Astrocyte (in vitro differentiated cells and primary cell): ENCODE measurements around the gene RLIM. TPM values are rescaled to one million over a fixed set of nuclear protein-coding genes. Genes with fewer than 3 reads are reported as not detected.

ENCODE experiments used
- DNase-seq: peaks from one replicate; pipeline ENCODE4 v3.0.0-alpha.2; 2010; ENCODE audit warnings: low read depth
- FAIRE-seq: peaks from 2 replicates; lab custom pipeline; 2011; peaks lifted over from hg19 to GRCh38; lab: Jason Lieb, UNC
- H2AFZ ChIP-seq: 2 replicates; pipeline ENCODE4 v1.6.0; 2012; ENCODE audit warnings: low read depth, low read length, inconsistent platforms
- H3K27ac ChIP-seq: 2 replicates; pipeline ENCODE4 v1.5.1; 2011; ENCODE audit warnings: low read depth, low read length, inconsistent platforms
- H3K27me3 ChIP-seq: 2 replicates; pipeline ENCODE4 v1.6.0; 2011; ENCODE audit warnings: low read length, inconsistent platforms; ENCODE audit not compliant: insufficient read depth
- H3K36me3 ChIP-seq: 2 replicates; pipeline ENCODE4 v1.5.1; 2011; ENCODE audit warnings: low read length, inconsistent platforms; ENCODE audit not compliant: insufficient read depth
- H3K4me1 ChIP-seq: 2 replicates; pipeline ENCODE4 v1.5.1; 2011; ENCODE audit warnings: low read length, inconsistent platforms; ENCODE audit not compliant: insufficient read depth
- H3K4me2 ChIP-seq: 2 replicates; pipeline ENCODE4 v1.6.0; 2012; ENCODE audit warnings: low read length, inconsistent platforms
- H3K4me3 ChIP-seq: 2 replicates; pipeline ENCODE4 v1.5.1; 2011; ENCODE audit warnings: low read depth, mild to moderate bottlenecking, low read length, inconsistent platforms; ENCODE audit not compliant: insufficient read depth
- H3K79me2 ChIP-seq: 2 replicates; pipeline ENCODE4 v1.6.0; 2012; ENCODE audit warnings: mild to moderate bottlenecking, low read length, inconsistent platforms; ENCODE audit not compliant: insufficient read depth
- H3K9ac ChIP-seq: 2 replicates; pipeline ENCODE4 v1.6.0; 2012; ENCODE audit warnings: mild to moderate bottlenecking, low read length, inconsistent platforms
- H3K9me3 ChIP-seq: 2 replicates; pipeline ENCODE4 v1.5.1; 2012; ENCODE audit warnings: low read depth, mild to moderate bottlenecking, low read length, inconsistent platforms; ENCODE audit not compliant: insufficient read depth
- H4K20me1 ChIP-seq: 2 replicates; pipeline ENCODE4 v1.6.0; 2012; ENCODE audit warnings: low read length, inconsistent platforms; ENCODE audit not compliant: insufficient read depth
- H3K27ac Mint-ChIP-seq: one replicate; pipeline ENCODE4 v1.8.0; 2021; ENCODE audit warnings: mild to moderate bottlenecking, mixed read lengths; ENCODE audit not compliant: unreplicated experiment
- H3K27me3 Mint-ChIP-seq: one replicate; pipeline ENCODE4 v1.8.0; 2021; ENCODE audit warnings: low read depth, mixed read lengths; ENCODE audit not compliant: unreplicated experiment
- H3K36me3 Mint-ChIP-seq: one replicate; pipeline ENCODE4 v1.8.0; 2021; ENCODE audit warnings: low read depth, mixed read lengths; ENCODE audit not compliant: unreplicated experiment
- H3K4me1 Mint-ChIP-seq: one replicate; pipeline ENCODE4 v1.8.0; 2021; ENCODE audit warnings: low read depth, mixed read lengths; ENCODE audit not compliant: unreplicated experiment
- H3K4me3 Mint-ChIP-seq: one replicate; pipeline ENCODE4 v1.8.0; 2021; ENCODE audit warnings: mild to moderate bottlenecking, moderate library complexity, mixed read lengths; ENCODE audit not compliant: unreplicated experiment
- H3K9me3 Mint-ChIP-seq: one replicate; pipeline ENCODE4 v1.8.0; 2021; ENCODE audit warnings: mild to moderate bottlenecking, mixed read lengths; ENCODE audit not compliant: unreplicated experiment
- CTCF ChIP-seq: IDR thresholded peaks from 2 replicates; pipeline ENCODE4 v1.5.1; 2011; ENCODE audit warnings: low read depth, mild to moderate bottlenecking, inconsistent platforms, low read length, moderate library complexity; ENCODE audit not compliant: insufficient read depth
- EZH2 ChIP-seq: IDR thresholded peaks from 2 replicates; pipeline ENCODE4 v1.6.1; 2012; ENCODE audit warnings: mild to moderate bottlenecking, low read length, inconsistent platforms; ENCODE audit not compliant: insufficient read depth
- total RNA-seq: library from RNA; stranded (reverse); gene quantifications from 2 replicates; pipeline ENCODE4 v1.2.1, GENCODE V29; 2021

The RLIM gene
- total RNA-seq, 1 donor from 2014 or later = 53.5 TPM

- Mint-ChIP-seq H3K27me3 (no peaks in the 10 kb centered on the region), H3K4me1 (no peaks in the 10 kb centered on the region), H3K36me3 (peaks cover 2% of the 10 kb centered on the region), H3K4me3 (no peak overlapping the region), H3K27ac (no peak overlapping the region), H3K9me3 (no peaks in the 10 kb centered on the region)
- Histone ChIP-seq H3K27ac (no peak overlapping the region), H2AFZ (no peak overlapping the region), H3K9me3 (no peaks in the 10 kb centered on the region), H3K4me3 (no peak overlapping the region), H4K20me1 (no peaks in the 10 kb centered on the region), H3K36me3 (no peaks in the 10 kb centered on the region), H3K9ac (no peak overlapping the region), H3K4me1 (no peaks in the 10 kb centered on the region), H3K27me3 (no peaks in the 10 kb centered on the region), H3K4me2 (no peak overlapping the region), H3K79me2 (no peaks in the 10 kb centered on the region)
- FAIRE-seq (no peak), DNase-seq (no peak)
- TF ChIP-seq CTCF (no peak), EZH2 (no peak)
Observed at GRCh38 chrX:74636749-74637314, 22.4 kb upstream of the RLIM start.

- H4K20me1 ChIP-seq = peaks cover 31% of the 10 kb centered on the region
- H3K4me1 ChIP-seq = peaks cover 3% of the 10 kb centered on the region
- Mint-ChIP-seq H3K9me3 (no peaks in the 10 kb centered on the region), H3K36me3 (no peaks in the 10 kb centered on the region), H3K4me3 (peak overlapping the region; percentile 95), H3K4me1 (no peaks in the 10 kb centered on the region), H3K27ac (peak overlapping the region; percentile 97), H3K27me3 (no peaks in the 10 kb centered on the region)
- DNase-seq = peak; percentile 12
- no peaks in the 10 kb centered on the region for H3K9me3 ChIP-seq
- TF ChIP-seq CTCF = no peak
- TF ChIP-seq EZH2 = no peak
- peak overlapping the region; percentile 92 for H3K4me2 ChIP-seq
- H3K9ac ChIP-seq = peak overlapping the region; percentile 100
- peak overlapping the region; percentile 98 for H3K27ac ChIP-seq
- H2AFZ ChIP-seq = no peak overlapping the region
- H3K27me3 ChIP-seq = no peaks in the 10 kb centered on the region
- peaks cover 58% of the 10 kb centered on the region for H3K79me2 ChIP-seq
- peak; percentile 98 for FAIRE-seq
- peaks cover 7% of the 10 kb centered on the region for H3K36me3 ChIP-seq
- H3K4me3 ChIP-seq = peak overlapping the region; percentile 88
Observed at GRCh38 chrX:74613370-74614092, 893 bp downstream of the RLIM start.

- peaks cover 1% of the 10 kb centered on the region for H3K9me3 Mint-ChIP-seq
- Histone ChIP-seq H3K27me3 (no peaks in the 10 kb centered on the region), H3K4me3 (no peak overlapping the region), H2AFZ (no peak overlapping the region), H3K9me3 (no peaks in the 10 kb centered on the region), H3K4me2 (no peak overlapping the region), H3K36me3 (peaks cover 15% of the 10 kb centered on the region), H3K4me1 (peaks cover under 1% of the 10 kb centered on the region), H3K9ac (no peak overlapping the region), H4K20me1 (peaks cover 72% of the 10 kb centered on the region), H3K79me2 (peaks cover 98% of the 10 kb centered on the region), H3K27ac (no peak overlapping the region)
- no peak overlapping the region for H3K4me3 Mint-ChIP-seq
- FAIRE-seq (no peak), DNase-seq (no peak)
- TF ChIP-seq EZH2 = no peak
- no peak for TF ChIP-seq CTCF
- no peaks in the 10 kb centered on the region for H3K36me3 Mint-ChIP-seq
- no peaks in the 10 kb centered on the region for H3K27me3 Mint-ChIP-seq
- no peak overlapping the region for H3K27ac Mint-ChIP-seq
- H3K4me1 Mint-ChIP-seq = peaks cover 13% of the 10 kb centered on the region
Observed at GRCh38 chrX:74606799-74607198, 7.6 kb downstream of the RLIM start.
